NCI-H510A treated with DMSO at 0.1 percent for 48 hours (cell line): ENCODE results near the gene SLC9C2.
"Not testable (repeated sequence)": the region's sequence is repeated elsewhere in the genome, so short reads cannot be mapped to it uniquely, and the experiment has no call there.

Experiments used
- DNase-seq: peaks from one replicate; lab custom pipeline; 2025; lab: John Stamatoyannopoulos, UW

The SLC9C2 gene

GRCh38 chr1:173603056-173603591 is at the start of gene SLC9C2:
Gene SLC9C2 (minus strand): TSS chr1:173603072. CDS start chr1:173601776, 1,296 bp downstream.
- DNase-seq, result no peak

DNA sequence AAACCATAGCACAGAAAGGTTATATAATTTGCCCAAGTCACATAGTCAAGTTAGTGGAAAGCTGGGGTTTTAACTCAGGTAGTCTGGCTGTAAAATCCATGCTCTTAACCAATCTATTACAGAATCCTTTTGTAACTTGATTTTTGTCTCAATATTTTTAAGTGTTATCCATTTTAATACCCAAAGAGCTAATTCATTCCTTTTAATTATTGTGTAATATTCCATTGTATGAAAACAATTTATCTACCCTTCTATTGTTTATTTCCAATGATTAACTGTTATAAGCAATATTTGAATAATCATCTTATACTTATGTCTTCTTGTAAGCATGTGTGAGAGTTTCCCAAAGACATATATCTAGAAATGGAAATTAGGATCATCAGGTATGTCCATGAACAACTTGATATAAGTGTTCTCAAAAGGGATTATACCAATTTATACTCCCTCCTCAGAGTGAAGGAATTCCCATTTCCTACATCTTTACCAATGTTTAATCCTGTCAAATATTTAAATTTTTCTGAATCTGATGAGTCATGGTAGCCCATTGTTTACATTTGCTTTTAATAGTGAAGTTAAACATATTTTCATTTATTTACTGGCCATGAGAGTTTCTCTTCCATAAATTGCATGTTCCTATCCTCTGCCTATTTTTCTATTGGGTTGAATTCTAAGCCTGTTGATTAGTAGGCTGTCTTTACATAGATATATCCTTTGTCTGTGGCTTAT is 46.2 kb upstream of the SLC9C2 start:
- DNase-seq, result no peak

GRCh38 chr1:173646656-173647055 is 43.8 kb upstream of the SLC9C2 start:
- no peak for DNase-seq

- DNase-seq, result not testable (repeated sequence)
These were observed 39.7 kb upstream of the SLC9C2 start for GRCh38 chr1:173642450-173643139.

DNA sequence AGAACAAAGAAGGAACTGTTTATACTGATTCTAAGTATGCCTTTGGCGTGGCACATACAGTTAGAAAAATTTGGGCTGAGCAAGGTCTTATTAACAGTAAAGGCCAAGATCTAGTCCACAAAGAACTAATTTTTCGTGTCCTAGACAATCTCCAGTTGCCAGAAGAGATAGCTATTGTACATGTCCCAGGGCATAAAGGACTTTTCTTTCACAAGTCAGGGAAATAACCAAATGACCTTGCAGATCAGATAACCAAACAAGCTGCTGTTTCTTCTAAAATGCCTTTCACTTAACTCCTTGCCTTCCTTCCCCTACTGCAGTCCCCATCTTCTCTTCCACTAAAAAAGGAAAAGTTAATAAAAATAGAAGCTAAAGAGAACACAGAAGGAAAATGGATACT is 36.2 kb upstream of the SLC9C2 start:
- DNase-seq, result no peak

DNA sequence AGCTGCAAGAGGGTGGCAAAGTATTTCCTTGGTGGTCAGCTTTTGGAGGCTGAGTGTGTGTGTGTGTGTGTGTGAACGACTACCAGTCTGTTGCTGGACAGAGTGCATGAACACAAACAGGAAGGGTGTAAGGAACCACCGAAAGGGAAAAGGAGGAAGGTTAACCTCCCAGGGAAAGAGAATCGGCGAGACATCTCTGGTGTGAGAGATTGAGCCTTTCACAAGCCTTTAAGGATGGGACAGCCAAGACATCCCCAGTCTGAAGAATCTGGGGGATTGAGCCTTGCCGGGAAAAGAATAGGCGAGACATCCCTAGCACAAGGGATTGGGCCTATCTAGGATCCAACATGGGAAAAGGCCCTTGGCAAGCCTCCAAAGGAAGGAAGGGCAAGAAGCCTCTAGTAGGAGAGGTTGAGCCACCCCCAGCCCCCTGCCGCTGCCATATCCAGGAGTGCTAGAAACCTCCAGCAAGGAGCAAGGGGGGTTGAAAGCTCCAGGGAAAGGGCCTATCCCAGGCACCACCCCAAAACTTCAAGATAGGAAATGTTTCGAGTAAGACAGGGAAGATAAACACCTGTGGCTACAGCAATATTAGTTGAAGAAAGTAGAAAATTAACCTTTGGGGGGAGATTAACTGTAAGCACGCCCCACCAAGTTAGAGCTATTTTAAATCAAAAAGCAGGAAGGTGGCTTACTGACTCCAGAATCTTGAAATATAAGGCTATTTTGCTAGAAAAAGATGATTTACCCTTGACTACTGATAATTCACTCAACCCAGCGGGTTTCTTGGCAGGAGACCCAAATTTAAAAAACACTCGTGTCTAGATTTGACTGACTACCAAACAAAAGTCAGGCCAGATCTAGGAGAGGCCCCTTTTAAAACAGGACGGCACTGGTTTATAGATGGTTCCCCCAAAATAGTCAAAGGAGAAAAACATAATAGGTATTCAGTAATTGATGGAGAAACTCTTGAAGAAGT is 35.5 kb upstream of the SLC9C2 start:
- DNase-seq, result no peak

GRCh38 chr1:173637236-173638042 is 34.6 kb upstream of the SLC9C2 start:
- not testable (repeated sequence) for DNase-seq

- DNase-seq, result no peak
These were observed 32.2 kb upstream of the SLC9C2 start, which contains the start of gene TEX50 for GRCh38 chr1:173635116-173635515. Gene TEX50 (plus strand): TSS chr1:173635338. CDS start chr1:173635522, 184 bp downstream.

DNA sequence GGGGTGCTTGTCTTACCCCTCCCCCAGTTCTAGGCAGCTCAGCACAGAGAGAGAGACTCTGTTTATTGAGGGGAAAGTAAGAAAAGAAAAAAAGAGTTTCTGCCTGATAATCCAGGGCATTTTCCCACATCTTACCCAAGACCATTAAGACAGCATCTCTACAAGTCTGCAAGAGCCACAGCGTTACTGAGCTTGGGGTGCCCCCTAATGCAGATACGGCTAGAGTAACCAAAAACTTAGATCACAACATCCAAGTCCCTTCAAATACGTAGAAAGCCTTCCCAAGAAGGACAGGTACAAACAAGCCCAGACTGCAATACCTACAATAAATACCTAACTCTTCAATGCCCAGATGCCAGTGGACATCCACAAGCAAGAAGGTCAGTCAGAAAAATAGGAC is 26.0 kb upstream of the SLC9C2 start:
- DNase-seq, result no peak

- DNase-seq, result no peak
These were observed 24.4 kb upstream of the SLC9C2 start for GRCh38 chr1:173627269-173627668.

GRCh38 chr1:173616859-173617258 is 14.0 kb upstream of the SLC9C2 start:
- DNase-seq, result no peak

DNA sequence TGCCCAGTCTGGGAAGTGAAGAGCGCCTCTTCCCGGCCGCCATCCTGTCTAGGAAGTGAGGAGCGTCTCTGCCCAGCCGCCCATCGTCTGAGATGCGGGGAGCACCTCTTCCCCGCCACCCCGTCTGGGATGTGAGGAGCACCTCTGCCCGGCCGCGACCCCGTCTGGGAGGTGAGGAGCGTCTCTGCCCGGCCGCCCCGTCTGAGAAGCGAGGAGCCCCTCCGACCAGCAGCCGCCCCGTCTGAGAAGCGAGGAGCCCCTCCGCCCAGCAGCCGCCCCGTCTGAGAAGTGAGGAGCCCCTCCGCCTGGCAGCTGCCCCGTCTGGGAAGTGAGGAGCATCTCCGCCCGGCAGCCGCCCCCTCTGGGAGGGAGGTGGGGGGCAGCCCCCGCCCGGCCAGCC is 10.2 kb upstream of the SLC9C2 start:
- not testable (repeated sequence) for DNase-seq

- peak; percentile 43 for DNase-seq
These were observed 5.8 kb upstream of the SLC9C2 start for GRCh38 chr1:173608503-173609216.

DNA sequence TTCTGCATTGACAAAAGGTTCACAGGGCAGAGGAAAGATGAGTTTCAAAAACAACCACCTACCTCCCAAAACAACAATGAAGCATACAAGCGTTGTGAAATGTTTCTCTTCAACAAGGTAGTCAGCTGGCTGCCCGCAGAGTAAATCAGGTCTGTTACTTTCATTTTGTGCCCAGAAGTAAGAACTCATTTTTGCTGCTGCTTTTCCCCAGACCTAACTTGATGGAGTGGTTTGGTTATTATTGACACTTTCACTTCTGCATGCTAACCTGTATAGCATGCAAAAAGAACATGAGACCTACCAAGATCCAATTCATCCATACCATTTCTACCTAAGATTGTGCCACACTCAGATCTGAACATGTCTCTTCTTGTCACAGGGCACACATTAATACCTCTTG is 1.3 kb downstream of the SLC9C2 start:
- DNase-seq, result no peak

- no peak for DNase-seq
These were observed 6.6 kb downstream of the SLC9C2 start for GRCh38 chr1:173596097-173596825.

GRCh38 chr1:173591138-173591537 is 11.7 kb downstream of the SLC9C2 start:
- DNase-seq, result not testable (repeated sequence)

GRCh38 chr1:173590557-173590956 is 12.3 kb downstream of the SLC9C2 start:
- no peak for DNase-seq

DNA sequence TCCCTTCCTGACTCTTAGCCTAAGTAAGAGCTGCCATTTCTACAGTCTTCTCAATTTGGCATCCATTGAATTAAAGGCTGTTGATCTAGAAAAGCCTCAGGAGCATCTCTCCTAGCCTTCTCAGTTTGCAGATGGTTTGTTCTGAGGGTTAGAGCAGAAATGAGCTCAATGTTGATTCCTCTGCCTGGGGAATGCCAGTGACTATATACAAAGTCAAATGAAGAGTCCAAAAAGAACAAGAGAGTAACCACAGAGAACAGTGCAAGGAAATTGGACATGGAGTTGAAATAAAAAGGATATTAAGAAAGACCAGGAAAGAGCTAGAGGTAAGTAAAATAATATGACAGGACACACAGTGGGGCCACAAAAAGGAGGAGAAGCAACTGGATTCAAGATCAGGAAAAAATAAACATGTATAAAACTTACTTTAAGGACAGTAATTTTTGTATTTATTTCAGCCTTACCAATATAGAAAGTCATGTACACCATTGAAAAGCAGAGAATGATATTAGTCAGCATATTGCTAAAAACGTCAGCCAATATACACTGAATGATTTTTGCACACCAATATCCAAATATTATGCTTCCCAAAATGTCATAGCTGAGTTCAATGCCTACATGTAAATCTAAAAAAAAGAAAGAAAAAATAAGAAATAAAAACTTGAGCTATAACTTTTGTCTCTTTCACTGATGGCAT is 21.3 kb downstream of the SLC9C2 start:
- DNase-seq, result no peak

DNA sequence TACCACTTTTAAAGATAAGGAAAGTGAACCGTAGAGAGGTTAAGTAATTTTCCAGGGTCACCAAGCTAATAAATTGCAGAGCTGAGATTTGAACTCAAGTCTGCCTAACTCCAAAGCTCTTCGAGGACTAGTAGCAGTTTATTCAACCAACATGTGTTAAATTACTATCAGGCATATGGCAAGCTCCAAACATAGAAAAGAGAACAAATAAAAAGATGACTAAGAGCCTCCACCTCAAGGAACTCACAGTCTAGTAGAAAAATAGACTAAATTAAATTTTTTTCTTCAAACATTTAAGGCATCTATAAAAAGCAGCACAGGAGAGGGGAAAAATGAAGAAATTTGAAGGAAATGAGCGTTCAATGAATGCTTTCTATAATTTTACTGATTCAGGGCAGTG is 22.2 kb downstream of the SLC9C2 start:
- DNase-seq, result no peak
